ENCODE measurements around the gene CYP27A1.

The CYP27A1 gene

DNA sequence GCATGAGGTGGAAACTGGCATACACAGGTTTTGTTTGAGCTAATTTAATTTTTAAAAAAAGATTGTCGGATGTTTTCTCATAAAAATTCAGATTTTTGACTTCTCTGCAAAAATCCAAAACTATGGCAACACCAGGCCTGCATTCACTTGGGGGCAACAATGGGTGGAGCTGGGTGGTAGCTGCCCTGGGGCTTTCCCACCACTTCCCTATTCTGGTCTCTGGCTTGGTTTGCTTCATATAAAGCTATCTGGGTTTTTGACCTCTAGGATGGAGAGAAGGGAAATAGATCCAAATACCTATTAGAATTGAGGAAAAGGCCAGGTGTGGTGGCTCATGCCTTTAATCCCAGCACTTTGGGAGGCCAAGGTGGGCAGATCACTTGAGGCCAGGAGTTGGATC lies 5.5 kb upstream of the CYP27A1 start:
- TF ChIP-seq SNAI2 (CRISPR knock-in tag; IDR thresholded peaks at IDR 0.05) (no peak), TCF4 (CRISPR knock-in tag; IDR thresholded peaks at IDR 0.05; ENCODE audit: borderline replicate concordance) (no peak), ZNF70 (CRISPR knock-in tag; IDR thresholded peaks at IDR 0.05) (no peak), ZNF565 (CRISPR knock-in tag; conservative IDR thresholded peaks at IDR 0.05; ENCODE audit: low read depth) (no peak), ZFP3 (CRISPR knock-in tag; IDR thresholded peaks at IDR 0.05) (no peak), PPARA (CRISPR knock-in tag; IDR thresholded peaks at IDR 0.05; ENCODE audit: borderline replicate concordance) (no peak), RARB (CRISPR knock-in tag; IDR thresholded peaks at IDR 0.05) (no peak), GLIS3 (CRISPR knock-in tag; IDR thresholded peaks at IDR 0.05) (no peak), ZC3H10 (CRISPR knock-in tag; IDR thresholded peaks at IDR 0.05) (no peak), ZFP30 (CRISPR knock-in tag; IDR thresholded peaks at IDR 0.05) (no peak)
- ATAC-seq: no peak

DNA sequence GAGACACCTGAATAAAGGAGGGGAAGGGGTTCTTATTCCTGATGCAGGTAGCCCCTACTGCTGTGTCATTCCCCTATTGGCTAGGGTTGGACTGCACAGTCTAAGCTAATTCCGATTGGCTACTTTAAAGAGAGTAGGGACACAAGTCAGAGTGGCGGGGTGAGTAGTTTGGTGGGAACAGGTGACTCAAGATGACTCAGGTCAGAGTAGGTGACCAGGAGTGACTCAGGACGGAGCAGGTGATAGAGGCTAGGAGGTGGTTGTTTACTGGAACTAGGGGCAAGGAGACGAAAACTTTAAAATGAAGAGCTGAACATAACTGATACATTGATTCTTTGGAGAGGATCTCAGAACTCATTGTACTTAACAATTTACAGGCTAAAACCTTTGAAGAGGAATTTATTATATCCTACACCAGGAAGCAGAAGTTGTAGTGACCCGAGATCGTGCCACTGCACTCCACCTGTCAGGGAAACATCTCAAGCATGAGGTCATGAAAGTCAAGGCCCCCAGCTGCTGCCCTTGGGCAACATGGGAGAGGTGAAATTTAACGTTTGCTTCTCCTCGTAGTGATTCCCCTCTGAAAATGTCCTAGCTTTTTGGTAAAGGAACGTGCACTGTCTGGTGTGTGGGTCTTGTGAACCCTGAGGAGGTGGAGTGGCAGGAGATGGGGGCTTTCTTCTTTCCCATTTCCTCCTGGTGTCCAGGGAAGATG lies 4.5 kb upstream of the CYP27A1 start:
- ATAC-seq: no peak
- TF ChIP-seq ISL1 (CRISPR knock-in tag; IDR thresholded peaks at IDR 0.05) (no peak), OSR1 (CRISPR knock-in tag; IDR thresholded peaks at IDR 0.05) (no peak), ZNF565 (CRISPR knock-in tag; conservative IDR thresholded peaks at IDR 0.05; ENCODE audit: low read depth) (no peak), ARNTL (CRISPR knock-in tag; IDR thresholded peaks at IDR 0.05; ENCODE audit: borderline replicate concordance, low read depth) (no peak), CSDC2 (CRISPR knock-in tag; IDR thresholded peaks at IDR 0.05) (no peak), ZFP30 (CRISPR knock-in tag; IDR thresholded peaks at IDR 0.05) (no peak), SNAI2 (CRISPR knock-in tag; IDR thresholded peaks at IDR 0.05) (no peak), TCF4 (CRISPR knock-in tag; IDR thresholded peaks at IDR 0.05; ENCODE audit: borderline replicate concordance) (no peak), ZNF8 (CRISPR knock-in tag; IDR thresholded peaks at IDR 0.05) (no peak)
- TF ChIP-seq, protein P1, sequence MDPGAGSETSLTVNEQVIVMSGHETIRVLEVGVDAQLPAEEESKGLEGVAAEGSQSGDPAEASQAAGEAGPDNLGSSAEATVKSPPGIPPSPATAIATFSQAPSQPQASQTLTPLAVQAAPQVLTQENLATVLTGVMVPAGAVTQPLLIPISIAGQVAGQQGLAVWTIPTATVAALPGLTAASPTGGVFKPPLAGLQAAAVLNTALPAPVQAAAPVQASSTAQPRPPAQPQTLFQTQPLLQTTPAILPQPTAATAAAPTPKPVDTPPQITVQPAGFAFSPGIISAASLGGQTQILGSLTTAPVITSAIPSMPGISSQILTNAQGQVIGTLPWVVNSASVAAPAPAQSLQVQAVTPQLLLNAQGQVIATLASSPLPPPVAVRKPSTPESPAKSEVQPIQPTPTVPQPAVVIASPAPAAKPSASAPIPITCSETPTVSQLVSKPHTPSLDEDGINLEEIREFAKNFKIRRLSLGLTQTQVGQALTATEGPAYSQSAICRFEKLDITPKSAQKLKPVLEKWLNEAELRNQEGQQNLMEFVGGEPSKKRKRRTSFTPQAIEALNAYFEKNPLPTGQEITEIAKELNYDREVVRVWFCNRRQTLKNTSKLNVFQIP (CRISPR knock-in tag; IDR thresholded peaks at IDR 0.05; ENCODE audit: borderline replicate concordance, low read depth): no peak
- TF ChIP-seq, protein P2, sequence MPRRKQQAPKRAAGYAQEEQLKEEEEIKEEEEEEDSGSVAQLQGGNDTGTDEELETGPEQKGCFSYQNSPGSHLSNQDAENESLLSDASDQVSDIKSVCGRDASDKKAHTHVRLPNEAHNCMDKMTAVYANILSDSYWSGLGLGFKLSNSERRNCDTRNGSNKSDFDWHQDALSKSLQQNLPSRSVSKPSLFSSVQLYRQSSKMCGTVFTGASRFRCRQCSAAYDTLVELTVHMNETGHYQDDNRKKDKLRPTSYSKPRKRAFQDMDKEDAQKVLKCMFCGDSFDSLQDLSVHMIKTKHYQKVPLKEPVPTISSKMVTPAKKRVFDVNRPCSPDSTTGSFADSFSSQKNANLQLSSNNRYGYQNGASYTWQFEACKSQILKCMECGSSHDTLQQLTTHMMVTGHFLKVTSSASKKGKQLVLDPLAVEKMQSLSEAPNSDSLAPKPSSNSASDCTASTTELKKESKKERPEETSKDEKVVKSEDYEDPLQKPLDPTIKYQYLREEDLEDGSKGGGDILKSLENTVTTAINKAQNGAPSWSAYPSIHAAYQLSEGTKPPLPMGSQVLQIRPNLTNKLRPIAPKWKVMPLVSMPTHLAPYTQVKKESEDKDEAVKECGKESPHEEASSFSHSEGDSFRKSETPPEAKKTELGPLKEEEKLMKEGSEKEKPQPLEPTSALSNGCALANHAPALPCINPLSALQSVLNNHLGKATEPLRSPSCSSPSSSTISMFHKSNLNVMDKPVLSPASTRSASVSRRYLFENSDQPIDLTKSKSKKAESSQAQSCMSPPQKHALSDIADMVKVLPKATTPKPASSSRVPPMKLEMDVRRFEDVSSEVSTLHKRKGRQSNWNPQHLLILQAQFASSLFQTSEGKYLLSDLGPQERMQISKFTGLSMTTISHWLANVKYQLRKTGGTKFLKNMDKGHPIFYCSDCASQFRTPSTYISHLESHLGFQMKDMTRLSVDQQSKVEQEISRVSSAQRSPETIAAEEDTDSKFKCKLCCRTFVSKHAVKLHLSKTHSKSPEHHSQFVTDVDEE (CRISPR knock-in tag; IDR thresholded peaks at IDR 0.05): no peak
- TF ChIP-seq, protein P3, sequence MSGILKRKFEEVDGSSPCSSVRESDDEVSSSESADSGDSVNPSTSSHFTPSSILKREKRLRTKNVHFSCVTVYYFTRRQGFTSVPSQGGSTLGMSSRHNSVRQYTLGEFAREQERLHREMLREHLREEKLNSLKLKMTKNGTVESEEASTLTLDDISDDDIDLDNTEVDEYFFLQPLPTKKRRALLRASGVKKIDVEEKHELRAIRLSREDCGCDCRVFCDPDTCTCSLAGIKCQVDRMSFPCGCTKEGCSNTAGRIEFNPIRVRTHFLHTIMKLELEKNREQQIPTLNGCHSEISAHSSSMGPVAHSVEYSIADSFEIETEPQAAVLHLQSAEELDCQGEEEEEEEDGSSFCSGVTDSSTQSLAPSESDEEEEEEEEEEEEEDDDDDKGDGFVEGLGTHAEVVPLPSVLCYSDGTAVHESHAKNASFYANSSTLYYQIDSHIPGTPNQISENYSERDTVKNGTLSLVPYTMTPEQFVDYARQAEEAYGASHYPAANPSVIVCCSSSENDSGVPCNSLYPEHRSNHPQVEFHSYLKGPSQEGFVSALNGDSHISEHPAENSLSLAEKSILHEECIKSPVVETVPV (CRISPR knock-in tag; IDR thresholded peaks at IDR 0.05): no peak
- TF ChIP-seq, protein P4, sequence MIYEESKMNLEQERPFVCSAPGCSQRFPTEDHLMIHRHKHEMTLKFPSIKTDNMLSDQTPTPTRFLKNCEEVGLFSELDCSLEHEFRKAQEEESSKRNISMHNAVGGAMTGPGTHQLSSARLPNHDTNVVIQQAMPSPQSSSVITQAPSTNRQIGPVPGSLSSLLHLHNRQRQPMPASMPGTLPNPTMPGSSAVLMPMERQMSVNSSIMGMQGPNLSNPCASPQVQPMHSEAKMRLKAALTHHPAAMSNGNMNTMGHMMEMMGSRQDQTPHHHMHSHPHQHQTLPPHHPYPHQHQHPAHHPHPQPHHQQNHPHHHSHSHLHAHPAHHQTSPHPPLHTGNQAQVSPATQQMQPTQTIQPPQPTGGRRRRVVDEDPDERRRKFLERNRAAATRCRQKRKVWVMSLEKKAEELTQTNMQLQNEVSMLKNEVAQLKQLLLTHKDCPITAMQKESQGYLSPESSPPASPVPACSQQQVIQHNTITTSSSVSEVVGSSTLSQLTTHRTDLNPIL (CRISPR knock-in tag; IDR thresholded peaks at IDR 0.05; ENCODE audit: low read depth): no peak
- TF ChIP-seq, protein P5, sequence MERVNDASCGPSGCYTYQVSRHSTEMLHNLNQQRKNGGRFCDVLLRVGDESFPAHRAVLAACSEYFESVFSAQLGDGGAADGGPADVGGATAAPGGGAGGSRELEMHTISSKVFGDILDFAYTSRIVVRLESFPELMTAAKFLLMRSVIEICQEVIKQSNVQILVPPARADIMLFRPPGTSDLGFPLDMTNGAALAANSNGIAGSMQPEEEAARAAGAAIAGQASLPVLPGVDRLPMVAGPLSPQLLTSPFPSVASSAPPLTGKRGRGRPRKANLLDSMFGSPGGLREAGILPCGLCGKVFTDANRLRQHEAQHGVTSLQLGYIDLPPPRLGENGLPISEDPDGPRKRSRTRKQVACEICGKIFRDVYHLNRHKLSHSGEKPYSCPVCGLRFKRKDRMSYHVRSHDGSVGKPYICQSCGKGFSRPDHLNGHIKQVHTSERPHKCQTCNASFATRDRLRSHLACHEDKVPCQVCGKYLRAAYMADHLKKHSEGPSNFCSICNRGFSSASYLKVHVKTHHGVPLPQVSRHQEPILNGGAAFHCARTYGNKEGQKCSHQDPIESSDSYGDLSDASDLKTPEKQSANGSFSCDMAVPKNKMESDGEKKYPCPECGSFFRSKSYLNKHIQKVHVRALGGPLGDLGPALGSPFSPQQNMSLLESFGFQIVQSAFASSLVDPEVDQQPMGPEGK (CRISPR knock-in tag; IDR thresholded peaks at IDR 0.05; ENCODE audit: borderline replicate concordance): no peak

DNA sequence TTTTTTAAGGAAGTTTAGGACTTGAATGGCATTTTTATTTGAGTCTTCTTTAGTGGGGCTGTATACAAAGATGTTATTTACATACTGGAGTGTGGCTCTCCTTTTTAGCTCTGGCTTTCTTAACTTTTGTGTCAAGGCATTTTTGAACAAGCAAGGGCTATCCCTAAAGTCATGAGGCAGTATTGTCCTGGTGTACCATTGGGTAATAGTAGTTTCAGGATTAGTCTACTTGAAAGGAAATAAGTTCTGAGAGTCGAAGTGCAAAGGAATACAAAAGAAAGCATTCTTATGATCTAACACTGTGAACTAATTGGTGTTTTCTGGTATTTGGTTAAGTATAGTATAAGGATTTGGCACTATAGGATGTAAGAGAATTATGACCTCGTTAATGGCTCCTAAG lies 1.9 kb upstream of the CYP27A1 start:
- ATAC-seq: no peak

More for the DNA sequence above, 1.9 kb upstream of the CYP27A1 start:
- TF ChIP-seq ISL1 (CRISPR knock-in tag; IDR thresholded peaks at IDR 0.05) (no peak), ZNF8 (CRISPR knock-in tag; IDR thresholded peaks at IDR 0.05) (no peak), ESRRG (CRISPR knock-in tag; IDR thresholded peaks at IDR 0.05) (no peak)

Data from SK-N-SH treated with all-trans-retinoic acid at 6 μM for 48 hours (cell line).